Breast epithelium (tissue), 3 donors: ENCODE data around the gene CCDC78.

Experiments used
- CTCF ChIP-seq, 3 donors: fragments of 450-650 bp; IDR thresholded peaks; one replicate each; pipeline ENCODE4 v1.5.1; 2016 to 2017; ENCODE audit warnings: antibody characterized with exemption in 3 of 3, mild to moderate bottlenecking in 3 of 3, moderate library complexity in 3 of 3
- POLR2A ChIP-seq: fragments of 450-650 bp; IDR thresholded peaks from one replicate; pipeline ENCODE4 v1.6.1; 2016; ENCODE audit warnings: antibody characterized with exemption, mild to moderate bottlenecking, moderate library complexity
- POLR2AphosphoS5 ChIP-seq, 3 donors: sonication (generic); formaldehyde crosslinking; IDR thresholded peaks; one replicate each; pipeline ENCODE4 v1.6.1; 2017; ENCODE audit warnings: antibody characterized with exemption in 3 of 3

GRCh38 chr16:734208-734980 is 8.2 kb upstream of the CCDC78 start:
- TF ChIP-seq POLR2AphosphoS5 (IDR thresholded peaks at IDR 0.05) (no peak), CTCF (IDR thresholded peaks at IDR 0.05) (no peak), POLR2A (no peak)
